SHP77 treated with DMSO at 0.1 percent for 48 hours (cell line): ENCODE results near the gene PLA2G4E.

Experiments used
- DNase-seq: peaks from one replicate; lab custom pipeline; 2025; lab: John Stamatoyannopoulos, UW

PLA2G4E gene, protein sequence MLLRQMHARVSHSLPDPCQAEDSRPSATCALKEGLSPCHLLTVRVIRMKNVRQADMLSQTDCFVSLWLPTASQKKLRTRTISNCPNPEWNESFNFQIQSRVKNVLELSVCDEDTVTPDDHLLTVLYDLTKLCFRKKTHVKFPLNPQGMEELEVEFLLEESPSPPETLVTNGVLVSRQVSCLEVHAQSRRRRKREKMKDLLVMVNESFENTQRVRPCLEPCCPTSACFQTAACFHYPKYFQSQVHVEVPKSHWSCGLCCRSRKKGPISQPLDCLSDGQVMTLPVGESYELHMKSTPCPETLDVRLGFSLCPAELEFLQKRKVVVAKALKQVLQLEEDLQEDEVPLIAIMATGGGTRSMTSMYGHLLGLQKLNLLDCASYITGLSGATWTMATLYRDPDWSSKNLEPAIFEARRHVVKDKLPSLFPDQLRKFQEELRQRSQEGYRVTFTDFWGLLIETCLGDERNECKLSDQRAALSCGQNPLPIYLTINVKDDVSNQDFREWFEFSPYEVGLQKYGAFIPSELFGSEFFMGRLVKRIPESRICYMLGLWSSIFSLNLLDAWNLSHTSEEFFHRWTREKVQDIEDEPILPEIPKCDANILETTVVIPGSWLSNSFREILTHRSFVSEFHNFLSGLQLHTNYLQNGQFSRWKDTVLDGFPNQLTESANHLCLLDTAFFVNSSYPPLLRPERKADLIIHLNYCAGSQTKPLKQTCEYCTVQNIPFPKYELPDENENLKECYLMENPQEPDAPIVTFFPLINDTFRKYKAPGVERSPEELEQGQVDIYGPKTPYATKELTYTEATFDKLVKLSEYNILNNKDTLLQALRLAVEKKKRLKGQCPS

DNA sequence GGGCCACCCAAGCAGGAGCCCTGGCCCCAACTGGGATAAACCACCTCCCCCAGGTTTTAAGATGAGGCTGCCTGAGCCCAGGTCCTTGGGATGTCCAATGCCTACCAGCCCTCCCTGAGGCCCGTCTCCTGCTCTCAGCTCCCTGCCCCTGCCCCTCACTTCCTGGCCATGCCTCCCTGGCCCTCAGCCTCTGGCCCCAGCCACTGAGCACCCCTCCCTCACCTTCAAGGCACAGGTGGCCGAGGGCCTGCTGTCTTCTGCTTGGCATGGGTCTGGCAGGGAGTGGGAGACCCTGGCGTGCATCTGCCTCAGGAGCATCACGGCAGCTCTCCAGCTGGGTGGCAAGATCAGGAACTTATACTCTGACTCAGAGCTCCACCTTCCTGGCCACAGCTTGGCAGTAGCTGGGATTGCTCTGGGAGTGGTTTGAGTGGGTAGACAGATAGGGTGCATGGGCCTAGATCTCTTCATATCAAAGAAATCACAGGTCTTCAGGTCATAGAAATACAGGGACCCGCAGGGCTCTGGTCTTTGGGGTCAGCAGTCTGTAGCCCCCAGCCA lies at the start of gene PLA2G4E:
Gene PLA2G4E (minus strand): TSS at position 330 of the 561 bp plus-strand sequence. CDS start 12 bp downstream, at position 318.
- DNase-seq: no peak

GRCh38 chr15:42070279-42070975 lies 49.6 kb upstream of the PLA2G4E start:
- no peak for DNase-seq

GRCh38 chr15:42069496-42070278 lies 48.8 kb upstream of the PLA2G4E start:
- DNase-seq: no peak

- no peak for DNase-seq
These were observed 48.2 kb upstream of the PLA2G4E start for GRCh38 chr15:42069025-42069424.

- DNase-seq: no peak
These were observed 47.8 kb upstream of the PLA2G4E start for GRCh38 chr15:42068601-42069000.

GRCh38 chr15:42066764-42067415 lies 46.0 kb upstream of the PLA2G4E start:
- DNase-seq: no peak

DNA sequence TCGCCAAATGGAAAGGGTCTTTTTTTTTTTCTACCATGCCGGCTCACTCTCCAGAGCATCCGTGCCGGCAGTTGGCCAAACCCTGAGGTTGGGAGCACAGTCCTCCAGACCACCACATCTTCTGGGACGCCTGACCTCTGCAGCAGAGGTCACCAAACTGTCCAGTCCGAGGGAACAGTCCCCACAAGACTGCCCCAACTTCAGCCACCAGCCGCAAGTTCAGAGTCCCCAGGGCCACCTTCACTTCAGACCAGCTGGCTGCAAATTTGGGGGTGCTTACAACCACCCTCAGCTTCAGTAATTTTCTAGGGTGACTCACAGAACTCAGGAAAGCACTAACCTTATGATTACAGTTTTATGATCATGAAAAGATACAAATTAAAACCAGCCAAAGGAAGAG lies 44.6 kb upstream of the PLA2G4E start:
- DNase-seq: no peak

- DNase-seq: no peak
These were observed 44.2 kb upstream of the PLA2G4E start for GRCh38 chr15:42065033-42065432.

DNA sequence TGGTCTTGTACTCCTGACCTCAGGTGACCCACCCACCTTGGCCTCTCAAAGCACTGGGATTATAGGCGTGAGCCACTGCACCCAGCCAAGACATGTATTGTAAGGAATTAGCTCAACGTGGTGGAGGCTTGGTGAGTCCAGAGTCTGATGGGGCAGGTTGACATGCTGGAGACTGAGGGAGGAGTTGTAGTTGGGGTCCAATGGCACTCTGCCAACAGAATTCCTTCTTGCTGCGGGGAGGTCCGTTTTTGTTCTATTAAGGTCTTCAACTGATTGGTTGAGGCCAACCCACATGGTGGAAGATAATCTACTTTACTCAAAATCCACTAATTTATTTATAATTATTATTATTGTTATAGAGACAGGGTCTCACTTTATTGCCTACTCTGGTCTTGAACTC lies 43.4 kb upstream of the PLA2G4E start:
- DNase-seq: no peak

GRCh38 chr15:42063122-42063848 lies 42.4 kb upstream of the PLA2G4E start:
- DNase-seq: no peak

DNA sequence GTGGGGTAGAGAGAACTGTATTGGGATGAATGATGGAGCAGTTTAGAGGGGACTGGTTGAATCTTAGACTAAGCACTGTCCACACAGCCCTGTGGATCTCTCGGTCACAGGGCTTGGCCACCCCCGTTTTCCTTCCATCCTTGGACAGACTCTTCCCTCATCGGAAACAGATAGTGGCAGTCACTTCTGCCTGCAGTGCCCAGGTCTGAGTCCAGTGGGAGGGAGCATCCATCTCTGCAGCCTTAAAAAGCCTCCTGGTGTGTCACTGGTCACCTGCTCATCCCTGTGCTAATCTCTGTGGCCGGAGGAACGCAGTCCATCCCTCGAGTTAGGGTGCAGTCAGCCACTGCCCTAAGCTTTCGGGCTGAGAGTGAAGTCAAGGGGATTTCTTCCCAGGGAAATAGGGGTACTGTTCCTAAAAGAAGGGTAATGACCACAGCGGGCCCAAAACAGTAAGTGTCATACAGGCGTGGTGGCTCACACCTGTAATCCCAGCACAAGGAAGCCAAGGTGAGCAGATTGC lies 41.5 kb upstream of the PLA2G4E start:
- DNase-seq: no peak

- no peak for DNase-seq
These were observed 40.0 kb upstream of the PLA2G4E start for GRCh38 chr15:42060797-42061196.

GRCh38 chr15:42060477-42060763 lies 39.6 kb upstream of the PLA2G4E start:
- DNase-seq: no peak

GRCh38 chr15:42059661-42060476 lies 39.0 kb upstream of the PLA2G4E start:
- DNase-seq: peak; percentile 18

DNA sequence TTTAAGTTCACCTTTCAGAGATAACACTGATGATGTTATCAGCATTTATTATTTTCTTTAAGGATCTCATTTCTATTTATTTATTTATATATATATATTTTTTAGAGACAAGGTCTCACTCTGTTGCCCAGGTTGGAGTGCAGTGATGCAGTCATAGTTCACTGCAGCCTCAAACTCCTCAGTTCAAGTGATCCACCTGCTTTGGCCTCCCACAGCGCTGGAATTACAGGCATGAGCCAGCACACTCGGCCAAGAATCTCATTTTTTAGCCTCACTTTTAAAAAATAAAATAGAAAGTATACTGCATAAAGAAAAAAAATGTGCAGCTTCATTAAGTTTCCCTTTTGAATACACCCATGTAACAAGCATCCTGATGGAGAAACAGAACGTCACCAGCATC lies 37.9 kb upstream of the PLA2G4E start:
- DNase-seq: no peak

- no peak for DNase-seq
These were observed 37.2 kb upstream of the PLA2G4E start for GRCh38 chr15:42057799-42058646.

- peak; percentile 44 for DNase-seq
These were observed 36.3 kb upstream of the PLA2G4E start for GRCh38 chr15:42056934-42057798.
